RWPE2 (cell line): ENCODE measurements around the gene NNT.
A peak's percentile ranks its signal among the peaks of the same experiment; 100 is the strongest.

ENCODE experiments used
- ATAC-seq: fragments of 200-7000 bp; cut with Tn5 transposase; 3 replicates; pipeline ENCODE4 v1.9.1; 2021; ENCODE audit warnings: low read depth
- DNase-seq: peaks from one replicate; pipeline ENCODE4 v3.0.0-alpha.2; 2020; ENCODE audit warnings: low spot score
- H3K27ac ChIP-seq: fragments of 450-650 bp; 2 replicates; pipeline ENCODE4 v1.5.1; 2017; ENCODE audit warnings: mild to moderate bottlenecking; ENCODE audit not compliant: poor library complexity, severe bottlenecking
- H3K27me3 ChIP-seq: fragments of 250-450 bp; sonication (Bioruptor Pico); 2 replicates; pipeline ENCODE4 v1.5.1; 2021; ENCODE audit warnings: mild to moderate bottlenecking, moderate library complexity; ENCODE audit not compliant: insufficient read depth, poor library complexity, severe bottlenecking
- H3K36me3 ChIP-seq: fragments of 250-450 bp; sonication (Bioruptor Pico); 2 replicates; pipeline ENCODE4 v1.5.1; 2020; ENCODE audit warnings: low read depth, mild to moderate bottlenecking, moderate library complexity
- H3K4me1 ChIP-seq: fragments of 250-450 bp; sonication (Bioruptor Pico); 2 replicates; pipeline ENCODE4 v1.5.1; 2021; ENCODE audit warnings: mild to moderate bottlenecking, moderate library complexity; ENCODE audit not compliant: insufficient read depth, poor library complexity, severe bottlenecking
- H3K4me3 ChIP-seq: fragments of 250-450 bp; sonication (Bioruptor Pico); 2 replicates; pipeline ENCODE4 v1.5.1; 2021; ENCODE audit warnings: mild to moderate bottlenecking, moderate library complexity; ENCODE audit not compliant: severe bottlenecking
- H3K9me3 ChIP-seq: fragments of 250-450 bp; sonication (Bioruptor Pico); 2 replicates; pipeline ENCODE4 v1.5.1; 2021; ENCODE audit warnings: mild to moderate bottlenecking, moderate library complexity; ENCODE audit not compliant: severe bottlenecking
- CTCF ChIP-seq: fragments of 450-650 bp; IDR thresholded peaks from one replicate; pipeline ENCODE4 v1.5.1; 2017; ENCODE audit warnings: mild to moderate bottlenecking, moderate library complexity; ENCODE audit not compliant: poor library complexity, severe bottlenecking

Gene NNT

GRCh38 chr5:43565043-43565442, 37.9 kb upstream of the NNT start:
- no peaks in the 10 kb centered on the region for H3K4me1 ChIP-seq
- H3K4me3 ChIP-seq, result no peak overlapping the region
- no peak for DNase-seq
- no peak for ATAC-seq
- no peaks in the 10 kb centered on the region for H3K9me3 ChIP-seq
- H3K36me3 ChIP-seq, result no peaks in the 10 kb centered on the region
- H3K27me3 ChIP-seq, result no peaks in the 10 kb centered on the region
- TF ChIP-seq CTCF, result no peak
- H3K27ac ChIP-seq, result no peak overlapping the region

GRCh38 chr5:43567967-43568366, 35.0 kb upstream of the NNT start:
- H3K27me3 ChIP-seq, result no peaks in the 10 kb centered on the region
- peaks cover 8% of the 10 kb centered on the region for H3K4me1 ChIP-seq
- TF ChIP-seq CTCF, result no peak
- H3K27ac ChIP-seq, result no peak overlapping the region
- H3K36me3 ChIP-seq, result no peaks in the 10 kb centered on the region
- no peaks in the 10 kb centered on the region for H3K9me3 ChIP-seq
- H3K4me3 ChIP-seq, result no peak overlapping the region
- ATAC-seq, result no peak
- DNase-seq, result no peak

GRCh38 chr5:43569236-43569746, 33.7 kb upstream of the NNT start:
- ATAC-seq, result no peak
- no peak for TF ChIP-seq CTCF
- Histone ChIP-seq H3K27ac (no peak overlapping the region), H3K4me1 (peaks cover 16% of the 10 kb centered on the region), H3K36me3 (no peaks in the 10 kb centered on the region), H3K27me3 (no peaks in the 10 kb centered on the region), H3K4me3 (no peak overlapping the region), H3K9me3 (no peaks in the 10 kb centered on the region)
- DNase-seq, result no peak

- Histone ChIP-seq H3K27me3 (no peaks in the 10 kb centered on the region), H3K9me3 (no peaks in the 10 kb centered on the region), H3K4me3 (no peak overlapping the region), H3K4me1 (peaks cover 16% of the 10 kb centered on the region), H3K27ac (no peak overlapping the region), H3K36me3 (no peaks in the 10 kb centered on the region)
- DNase-seq (no peak), ATAC-seq (no peak)
- TF ChIP-seq CTCF, result no peak
Measured at GRCh38 chr5:43570450-43571158, 32.4 kb upstream of the NNT start.

- ATAC-seq (no peak; the same call in 2 of the 3 replicates), DNase-seq (no peak)
- peak overlapping the region; percentile 6 for H3K4me3 ChIP-seq
- H3K27ac ChIP-seq, result no peak overlapping the region
- no peaks in the 10 kb centered on the region for H3K36me3 ChIP-seq
- H3K27me3 ChIP-seq, result no peaks in the 10 kb centered on the region
- no peak for TF ChIP-seq CTCF
- peaks cover 16% of the 10 kb centered on the region for H3K4me1 ChIP-seq
- H3K9me3 ChIP-seq, result peaks cover 2% of the 10 kb centered on the region
Measured at GRCh38 chr5:43571237-43571636, 31.7 kb upstream of the NNT start.
